PC-3 (cell line): Measurements from ENCODE around the gene DBF4B. TPM values are rescaled to one million over a fixed set of nuclear protein-coding genes. Genes with fewer than 3 reads are reported as not detected.

Source experiments
- ATAC-seq: fragments of 200-7000 bp; cut with Tn5 transposase; 2 replicates; pipeline ENCODE4 v1.9.1; 2020; ENCODE audit warnings: mild to moderate bottlenecking, moderate library complexity
- BruUV-seq: library from RNA; stranded (reverse); fragments of 400-500 nt; replicated peaks from 2 replicates; lab custom pipeline; 2021; lab: Mats Ljungman, UMichigan
- CTCF ChIA-PET: fragments of 300-600 bp; sonication (Branson Sonifier 250); formaldehyde crosslinking; loops from one replicate; lab custom pipeline; 2022; ENCODE audit warnings: antibody characterized with exemption; lab: Charles Lee
- POLR2A ChIA-PET: fragments of 300-600 bp; sonication (Branson Sonifier 250); formaldehyde crosslinking; loops from one replicate; lab custom pipeline; 2022; ENCODE audit warnings: antibody characterized with exemption; ENCODE audit not compliant: unreplicated experiment; lab: Charles Lee
- DNase-seq: peaks from one replicate; pipeline ENCODE4 v3.0.0-alpha.2; 2015
- H2AFZ ChIP-seq: fragments of 300-600 bp; sonication (generic); 2 replicates; pipeline ENCODE4 v1.6.0; 2016; ENCODE audit warnings: antibody characterized with exemption, low read length
- H3F3A ChIP-seq: fragments of 300-600 bp; sonication (generic); one replicate; pipeline ENCODE4 v1.6.0; 2017; ENCODE audit warnings: antibody characterized with exemption, low read length, control low read depth, mild to moderate bottlenecking; ENCODE audit not compliant: unreplicated experiment
- H3K27ac ChIP-seq: fragments of 300-600 bp; sonication (generic); 2 replicates; pipeline ENCODE4 v1.5.1; 2016; ENCODE audit warnings: mild to moderate bottlenecking, low read length
- H3K27me3 ChIP-seq: fragments of 300-600 bp; sonication (generic); 2 replicates; pipeline ENCODE4 v1.6.1; 2016; ENCODE audit warnings: low read length, mixed read lengths
- H3K36me3 ChIP-seq: fragments of 300-600 bp; sonication (generic); 2 replicates; pipeline ENCODE4 v1.6.1; 2016; ENCODE audit warnings: low read depth, mixed run types, low read length, mixed read lengths
- H3K4me1 ChIP-seq: fragments of 300-600 bp; sonication (generic); 2 replicates; pipeline ENCODE4 v1.5.1; 2016; ENCODE audit warnings: low read length; ENCODE audit not compliant: insufficient read depth
- H3K4me2 ChIP-seq: fragments of 300-600 bp; sonication (generic); 2 replicates; pipeline ENCODE4 v1.6.0; 2016; ENCODE audit warnings: low read length
- H3K4me3 ChIP-seq: fragments of 300-600 bp; sonication (generic); 2 replicates; pipeline ENCODE4 v1.5.1; 2016; ENCODE audit warnings: mild to moderate bottlenecking, low read length, mixed read lengths
- H3K79me2 ChIP-seq: fragments of 300-600 bp; sonication (generic); 2 replicates; pipeline ENCODE4 v1.6.1; 2017; ENCODE audit warnings: low read length, mixed read lengths
- H3K9ac ChIP-seq: fragments of 300-600 bp; sonication (generic); 2 replicates; pipeline ENCODE4 v1.6.0; 2016; ENCODE audit warnings: mild to moderate bottlenecking, low read length
- H3K9me2 ChIP-seq: fragments of 300-600 bp; sonication (generic); replicated peaks from 2 replicates; pipeline ENCODE4 v1.6.1; 2016; ENCODE audit warnings: mixed run types, low read length, mixed read lengths
- H3K9me3 ChIP-seq: fragments of 300-600 bp; sonication (generic); 2 replicates; pipeline ENCODE4 v1.6.1; 2016; ENCODE audit warnings: low read length, mixed read lengths
- H4K20me1 ChIP-seq: fragments of 300-600 bp; sonication (generic); 2 replicates; pipeline ENCODE4 v1.6.1; 2016; ENCODE audit warnings: low read length, mixed read lengths
- EZH2 ChIP-seq: fragments of 300-600 bp; sonication (generic); IDR thresholded peaks from one replicate; pipeline ENCODE4 v1.6.1; 2017; ENCODE audit warnings: antibody characterized with exemption, mild to moderate bottlenecking, low read length; ENCODE audit not compliant: unreplicated experiment
- EZH2phosphoT487 ChIP-seq: fragments of 300-600 bp; sonication (generic); IDR thresholded peaks from 2 replicates; pipeline ENCODE4 v1.6.1; 2018; ENCODE audit warnings: mild to moderate bottlenecking, antibody characterized with exemption, low read length, borderline replicate concordance
- intact Hi-C: fragments of 100-400 bp; cut with micrococcal nuclease; formaldehyde crosslinking; loops from 2 replicates; pipeline ENCODE4 v1.9.0; 2023
- total RNA-seq: library from RNA; depleted of rRNA; stranded (reverse); fragments of >200 nt; gene quantifications from 2 replicates; pipeline ENCODE4 v1.2.3, GENCODE V29; 2014
- TF ChIP-seq, protein P1 (sequence below): fragments of 300-600 bp; sonication (generic); conservative IDR thresholded peaks from 2 replicates; pipeline ENCODE4 v1.5.1; 2017; ENCODE audit warnings: antibody characterized with exemption, low read depth, mild to moderate bottlenecking, low read length

The DBF4B gene
- total RNA-seq, 1 experiment from 2014 or later, result 17.9 TPM

DNA sequence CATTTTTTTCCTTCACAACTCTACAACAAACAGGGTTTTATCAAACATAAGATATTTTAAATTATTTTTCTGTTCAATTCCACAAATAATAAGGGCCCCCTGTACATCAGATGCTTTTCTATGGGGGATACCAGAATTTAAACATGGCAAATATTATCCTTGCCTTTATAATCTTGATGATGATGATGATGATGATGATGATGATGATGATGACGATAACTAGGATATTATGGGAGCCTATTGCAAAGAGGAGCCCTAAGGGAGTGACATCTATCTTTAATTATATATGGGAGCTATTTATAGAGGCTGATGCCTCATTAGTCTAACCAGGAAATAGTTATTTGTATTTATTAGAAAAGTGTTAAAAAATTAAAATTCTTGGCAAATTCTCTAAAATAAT lies 45.4 kb upstream of the DBF4B start:
- Histone ChIP-seq H3K9me2 (no peaks in the 10 kb centered on the region), H3K9ac (no peak overlapping the region), H3K79me2 (no peaks in the 10 kb centered on the region), H3F3A (no peaks in the 10 kb centered on the region), H4K20me1 (no peaks in the 10 kb centered on the region), H2AFZ (no peak overlapping the region), H3K4me1 (no peaks in the 10 kb centered on the region), H3K4me3 (no peak overlapping the region), H3K9me3 (no peaks in the 10 kb centered on the region), H3K36me3 (no peaks in the 10 kb centered on the region), H3K27me3 (no peaks in the 10 kb centered on the region), H3K4me2 (no peak overlapping the region), H3K27ac (no peak overlapping the region)
- ChIA-PET POLR2A (no interaction called here), CTCF (no interaction called here)
- TF ChIP-seq EZH2phosphoT487, result no peak
- TF ChIP-seq, protein P1, sequence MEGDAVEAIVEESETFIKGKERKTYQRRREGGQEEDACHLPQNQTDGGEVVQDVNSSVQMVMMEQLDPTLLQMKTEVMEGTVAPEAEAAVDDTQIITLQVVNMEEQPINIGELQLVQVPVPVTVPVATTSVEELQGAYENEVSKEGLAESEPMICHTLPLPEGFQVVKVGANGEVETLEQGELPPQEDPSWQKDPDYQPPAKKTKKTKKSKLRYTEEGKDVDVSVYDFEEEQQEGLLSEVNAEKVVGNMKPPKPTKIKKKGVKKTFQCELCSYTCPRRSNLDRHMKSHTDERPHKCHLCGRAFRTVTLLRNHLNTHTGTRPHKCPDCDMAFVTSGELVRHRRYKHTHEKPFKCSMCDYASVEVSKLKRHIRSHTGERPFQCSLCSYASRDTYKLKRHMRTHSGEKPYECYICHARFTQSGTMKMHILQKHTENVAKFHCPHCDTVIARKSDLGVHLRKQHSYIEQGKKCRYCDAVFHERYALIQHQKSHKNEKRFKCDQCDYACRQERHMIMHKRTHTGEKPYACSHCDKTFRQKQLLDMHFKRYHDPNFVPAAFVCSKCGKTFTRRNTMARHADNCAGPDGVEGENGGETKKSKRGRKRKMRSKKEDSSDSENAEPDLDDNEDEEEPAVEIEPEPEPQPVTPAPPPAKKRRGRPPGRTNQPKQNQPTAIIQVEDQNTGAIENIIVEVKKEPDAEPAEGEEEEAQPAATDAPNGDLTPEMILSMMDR, result no peak
- TF ChIP-seq EZH2, result no peak
- DNase-seq, result no peak
- intact Hi-C loops, result no loop called here
- BruUV-seq, result no TSS peak
- no peak for ATAC-seq

DNA sequence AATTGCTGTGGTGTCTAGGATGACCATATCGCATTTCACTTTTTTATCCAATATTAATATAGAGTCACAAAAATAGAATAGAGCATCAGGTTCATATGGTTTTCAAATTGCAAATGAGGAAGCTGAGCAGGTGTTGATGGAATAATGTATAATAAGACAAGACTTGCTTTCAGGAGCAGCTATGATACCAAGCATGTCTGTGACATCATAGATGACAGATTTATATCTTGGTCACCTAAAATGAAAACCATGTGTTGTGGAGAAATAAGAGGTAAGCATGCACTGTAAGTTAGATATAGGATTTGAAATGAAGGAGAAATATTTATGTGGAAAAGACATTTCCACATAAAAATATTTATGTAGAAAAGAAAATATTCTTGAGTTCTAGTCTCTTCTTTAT lies 43.6 kb upstream of the DBF4B start:
- H3K27ac ChIP-seq, result no peak overlapping the region
- ATAC-seq (no peak), DNase-seq (no peak)
- TF ChIP-seq EZH2phosphoT487 (no peak), EZH2 (no peak)
- TF ChIP-seq, protein P1, result no peak
- no peaks in the 10 kb centered on the region for H3K9me3 ChIP-seq
- H3K9ac ChIP-seq, result no peak overlapping the region
- H3K27me3 ChIP-seq, result no peaks in the 10 kb centered on the region
- H3K9me2 ChIP-seq, result no peaks in the 10 kb centered on the region
- H2AFZ ChIP-seq, result no peak overlapping the region
- no peaks in the 10 kb centered on the region for H4K20me1 ChIP-seq
- no TSS peak for BruUV-seq
- ChIA-PET CTCF (no interaction called here), POLR2A (no interaction called here)
- no peaks in the 10 kb centered on the region for H3K79me2 ChIP-seq
- H3K4me2 ChIP-seq, result no peak overlapping the region
- intact Hi-C loops, result no loop called here
- no peaks in the 10 kb centered on the region for H3F3A ChIP-seq
- no peaks in the 10 kb centered on the region for H3K4me1 ChIP-seq
- no peaks in the 10 kb centered on the region for H3K36me3 ChIP-seq
- no peak overlapping the region for H3K4me3 ChIP-seq

DNA sequence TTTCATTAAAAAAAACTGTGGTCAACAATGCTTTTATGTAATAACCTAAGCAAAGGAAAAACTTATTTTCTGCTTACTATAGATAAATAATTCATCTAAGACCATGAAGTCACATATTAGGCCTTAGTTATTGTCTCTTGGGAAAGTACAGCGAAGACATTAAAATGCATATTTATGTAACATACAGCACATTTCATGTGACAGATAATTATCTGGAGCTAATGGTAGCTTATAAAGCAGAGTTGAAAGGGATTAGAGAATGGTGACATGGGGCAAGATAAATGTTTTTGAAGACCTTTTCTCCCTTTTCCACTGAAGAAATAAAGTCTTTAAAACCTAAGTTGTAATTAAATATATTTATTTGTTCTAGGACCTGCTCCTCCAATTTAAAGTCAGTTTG lies 42.5 kb upstream of the DBF4B start:
- Histone ChIP-seq H3K27ac (no peak overlapping the region), H3K9me2 (no peaks in the 10 kb centered on the region), H3F3A (no peaks in the 10 kb centered on the region), H2AFZ (no peak overlapping the region), H3K9ac (no peak overlapping the region), H3K4me2 (no peak overlapping the region), H3K79me2 (no peaks in the 10 kb centered on the region), H3K4me3 (no peak overlapping the region), H3K9me3 (no peaks in the 10 kb centered on the region), H3K27me3 (no peaks in the 10 kb centered on the region), H3K36me3 (no peaks in the 10 kb centered on the region), H4K20me1 (no peaks in the 10 kb centered on the region), H3K4me1 (no peaks in the 10 kb centered on the region)
- ChIA-PET CTCF (no interaction called here), POLR2A (no interaction called here)
- intact Hi-C loops, result no loop called here
- DNase-seq, result no peak
- TF ChIP-seq EZH2 (no peak), EZH2phosphoT487 (no peak)
- TF ChIP-seq, protein P1, result no peak
- no peak for ATAC-seq
- BruUV-seq, result no TSS peak
